GM19438 (cell line): ENCODE data around the gene SF3B6.
"Not testable (repeated sequence)": the region's sequence is repeated elsewhere in the genome, so short reads cannot be mapped to it uniquely, and the experiment has no call there.

Source experiments
- ATAC-seq: cut with Tn5 transposase; IDR thresholded peaks from one replicate; pipeline ENCODE4 v1.9.1; 2021; ENCODE audit warnings: low read depth; ENCODE audit not compliant: unreplicated experiment

The SF3B6 gene

GRCh38 chr2:24075915-24076848, at the start of gene SF3B6:
SF3B6 (minus strand) TSS chr2:24076326; CDS start chr2:24076229, 97 bp downstream.
- peak; percentile 94 for ATAC-seq

- peak; percentile 5 for ATAC-seq
Measured at GRCh38 chr2:24123922-24124580, 47.9 kb upstream of the SF3B6 start.

- ATAC-seq: peak; percentile 90
Measured at GRCh38 chr2:24123195-24123921, 47.2 kb upstream of the SF3B6 start, which contains the start of the genes FAM228B and PFN4. FAM228B (plus strand) TSS chr2:24123469; CDS start chr2:24124362, 893 bp downstream. PFN4 (minus strand) TSS chr2:24123334; CDS start chr2:24122535, 799 bp downstream.

GRCh38 chr2:24122366-24123194, 46.5 kb upstream of the SF3B6 start:
- ATAC-seq: no peak

- no peak for ATAC-seq
Measured at GRCh38 chr2:24121469-24121868, 45.3 kb upstream of the SF3B6 start.

- ATAC-seq: no peak
Measured at GRCh38 chr2:24121066-24121465, 44.9 kb upstream of the SF3B6 start.

- no peak for ATAC-seq
Measured at GRCh38 chr2:24117902-24118301, 41.8 kb upstream of the SF3B6 start.

- no peak for ATAC-seq
Measured at GRCh38 chr2:24115057-24115456, 38.9 kb upstream of the SF3B6 start.

- no peak for ATAC-seq
Measured at GRCh38 chr2:24111407-24111901, 35.3 kb upstream of the SF3B6 start.

- ATAC-seq: no peak
Measured at GRCh38 chr2:24110660-24111303, 34.7 kb upstream of the SF3B6 start.

GRCh38 chr2:24109431-24109830, 33.3 kb upstream of the SF3B6 start:
- ATAC-seq: not testable (repeated sequence)

GRCh38 chr2:24107336-24107735, 31.2 kb upstream of the SF3B6 start:
- ATAC-seq: no peak

- no peak for ATAC-seq
Measured at GRCh38 chr2:24106786-24107185, 30.7 kb upstream of the SF3B6 start.

GRCh38 chr2:24105816-24106215, 29.7 kb upstream of the SF3B6 start:
- no peak for ATAC-seq

- no peak for ATAC-seq
Measured at GRCh38 chr2:24104906-24105305, 28.8 kb upstream of the SF3B6 start.

GRCh38 chr2:24104110-24104650, 28.1 kb upstream of the SF3B6 start:
- ATAC-seq: no peak

GRCh38 chr2:24102677-24103076, 26.6 kb upstream of the SF3B6 start:
- no peak for ATAC-seq

- no peak for ATAC-seq
Measured at GRCh38 chr2:24101992-24102391, 25.9 kb upstream of the SF3B6 start.

GRCh38 chr2:24100732-24101131, 24.6 kb upstream of the SF3B6 start:
- not testable (repeated sequence) for ATAC-seq
